ENCODE measurements around the gene EIF4EBP2. TPM values are rescaled to one million over a fixed set of nuclear protein-coding genes. Genes with fewer than 3 reads are reported as not detected.

EIF4EBP2 gene
- total and polyA plus RNA-seq, 2 experiments from 2014 or later, result 43.1 to 77.1 TPM

- Histone ChIP-seq H3K27ac (no peak overlapping the region), H3K4me2 (no peak overlapping the region), H4K20me1 (ENCODE audit: insufficient read depth, poor library complexity, severe bottlenecking) (no peaks in the 10 kb centered on the region), H3K4me3 (no peak overlapping the region), H3K36me3 (replicated peaks; ENCODE audit: insufficient read depth, low read depth) (no peaks in the 10 kb centered on the region), H3K9me2 (replicated peaks; ENCODE audit: insufficient read depth) (no peaks in the 10 kb centered on the region), H3K4me1 (ENCODE audit: insufficient read depth) (peaks cover 5% of the 10 kb centered on the region), H2AFZ (no peak overlapping the region), H3K9me3 (ENCODE audit: low read depth) (no peaks in the 10 kb centered on the region), H3K79me2 (no peaks in the 10 kb centered on the region), H3K27me3 (peaks cover 1% of the 10 kb centered on the region)
- DNase-seq (ENCODE audit: low spot score), result no peak
- no peak for TF ChIP-seq EZH2phosphoT487 (IDR thresholded peaks at IDR 0.05; ENCODE audit: low read depth, severe bottlenecking, unreplicated experiment)
- no peak for TF ChIP-seq EZH2 (IDR thresholded peaks at IDR 0.05; ENCODE audit: borderline replicate concordance)
- TF ChIP-seq, protein P1, sequence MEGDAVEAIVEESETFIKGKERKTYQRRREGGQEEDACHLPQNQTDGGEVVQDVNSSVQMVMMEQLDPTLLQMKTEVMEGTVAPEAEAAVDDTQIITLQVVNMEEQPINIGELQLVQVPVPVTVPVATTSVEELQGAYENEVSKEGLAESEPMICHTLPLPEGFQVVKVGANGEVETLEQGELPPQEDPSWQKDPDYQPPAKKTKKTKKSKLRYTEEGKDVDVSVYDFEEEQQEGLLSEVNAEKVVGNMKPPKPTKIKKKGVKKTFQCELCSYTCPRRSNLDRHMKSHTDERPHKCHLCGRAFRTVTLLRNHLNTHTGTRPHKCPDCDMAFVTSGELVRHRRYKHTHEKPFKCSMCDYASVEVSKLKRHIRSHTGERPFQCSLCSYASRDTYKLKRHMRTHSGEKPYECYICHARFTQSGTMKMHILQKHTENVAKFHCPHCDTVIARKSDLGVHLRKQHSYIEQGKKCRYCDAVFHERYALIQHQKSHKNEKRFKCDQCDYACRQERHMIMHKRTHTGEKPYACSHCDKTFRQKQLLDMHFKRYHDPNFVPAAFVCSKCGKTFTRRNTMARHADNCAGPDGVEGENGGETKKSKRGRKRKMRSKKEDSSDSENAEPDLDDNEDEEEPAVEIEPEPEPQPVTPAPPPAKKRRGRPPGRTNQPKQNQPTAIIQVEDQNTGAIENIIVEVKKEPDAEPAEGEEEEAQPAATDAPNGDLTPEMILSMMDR (IDR thresholded peaks at IDR 0.05; ENCODE audit: poor library complexity), result no peak
- WGBS (ENCODE audit: low lambda C conversion rate, missing lambda C conversion rate), result 86% methylated on average over 6 of the region's 6 CpGs
Observed at GRCh38 chr10:70432561-70433263, 28.8 kb downstream of the EIF4EBP2 start.

DNA sequence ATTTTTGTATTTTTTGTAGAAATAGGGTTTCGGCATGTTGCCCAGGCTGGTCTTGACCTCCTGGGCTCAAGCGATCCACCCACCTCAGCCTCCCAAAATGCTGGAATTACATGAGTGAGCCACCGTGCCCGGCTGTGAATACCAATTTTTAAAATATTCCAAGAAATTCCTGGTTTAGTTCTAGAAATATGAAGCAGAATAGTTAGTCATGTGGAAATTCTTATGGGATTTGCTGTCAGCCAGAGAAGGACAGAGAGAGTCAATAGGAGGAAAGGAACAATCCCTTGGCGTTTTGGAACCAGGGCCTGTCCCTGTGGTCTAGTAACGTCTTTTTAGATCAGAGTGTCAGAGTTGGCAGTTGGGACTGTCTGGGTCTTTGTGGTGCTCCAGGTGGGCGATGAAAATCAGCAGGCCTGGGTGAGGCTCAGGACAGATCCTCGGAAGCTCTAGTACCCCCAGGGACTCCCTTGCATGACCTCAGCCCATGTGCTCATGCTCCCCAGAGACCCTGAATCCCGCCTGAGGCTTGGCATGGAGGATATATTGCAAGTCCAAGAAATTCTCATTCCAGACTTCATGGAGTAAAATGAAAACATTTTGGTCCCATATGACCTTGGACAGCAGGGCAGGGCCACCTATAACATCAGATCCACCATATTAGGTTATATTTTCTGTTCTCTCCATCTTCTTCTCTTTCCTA is 29.8 kb downstream of the EIF4EBP2 start:
- H3K4me2 ChIP-seq, result no peak overlapping the region
- H2AFZ ChIP-seq, result no peak overlapping the region
- no peaks in the 10 kb centered on the region for H3K9me2 ChIP-seq (replicated peaks; ENCODE audit: insufficient read depth)
- no peaks in the 10 kb centered on the region for H3K36me3 ChIP-seq (replicated peaks; ENCODE audit: insufficient read depth, low read depth)
- no peaks in the 10 kb centered on the region for H3K9me3 ChIP-seq (ENCODE audit: low read depth)
- no peak overlapping the region for H3K4me3 ChIP-seq
- H3K27ac ChIP-seq, result no peak overlapping the region
- TF ChIP-seq EZH2 (IDR thresholded peaks at IDR 0.05; ENCODE audit: borderline replicate concordance) (no peak), EZH2phosphoT487 (IDR thresholded peaks at IDR 0.05; ENCODE audit: low read depth, severe bottlenecking, unreplicated experiment) (no peak)
- TF ChIP-seq, protein P1 (IDR thresholded peaks at IDR 0.05; ENCODE audit: poor library complexity), result no peak
- peaks cover 5% of the 10 kb centered on the region for H3K4me1 ChIP-seq (ENCODE audit: insufficient read depth)
- no peaks in the 10 kb centered on the region for H3K79me2 ChIP-seq
- WGBS (ENCODE audit: low lambda C conversion rate, missing lambda C conversion rate), result 84% methylated on average over 9 of the region's 9 CpGs
- H4K20me1 ChIP-seq (ENCODE audit: insufficient read depth, poor library complexity, severe bottlenecking), result no peaks in the 10 kb centered on the region
- DNase-seq (ENCODE audit: low spot score), result no peak
- peaks cover 11% of the 10 kb centered on the region for H3K27me3 ChIP-seq

DNA sequence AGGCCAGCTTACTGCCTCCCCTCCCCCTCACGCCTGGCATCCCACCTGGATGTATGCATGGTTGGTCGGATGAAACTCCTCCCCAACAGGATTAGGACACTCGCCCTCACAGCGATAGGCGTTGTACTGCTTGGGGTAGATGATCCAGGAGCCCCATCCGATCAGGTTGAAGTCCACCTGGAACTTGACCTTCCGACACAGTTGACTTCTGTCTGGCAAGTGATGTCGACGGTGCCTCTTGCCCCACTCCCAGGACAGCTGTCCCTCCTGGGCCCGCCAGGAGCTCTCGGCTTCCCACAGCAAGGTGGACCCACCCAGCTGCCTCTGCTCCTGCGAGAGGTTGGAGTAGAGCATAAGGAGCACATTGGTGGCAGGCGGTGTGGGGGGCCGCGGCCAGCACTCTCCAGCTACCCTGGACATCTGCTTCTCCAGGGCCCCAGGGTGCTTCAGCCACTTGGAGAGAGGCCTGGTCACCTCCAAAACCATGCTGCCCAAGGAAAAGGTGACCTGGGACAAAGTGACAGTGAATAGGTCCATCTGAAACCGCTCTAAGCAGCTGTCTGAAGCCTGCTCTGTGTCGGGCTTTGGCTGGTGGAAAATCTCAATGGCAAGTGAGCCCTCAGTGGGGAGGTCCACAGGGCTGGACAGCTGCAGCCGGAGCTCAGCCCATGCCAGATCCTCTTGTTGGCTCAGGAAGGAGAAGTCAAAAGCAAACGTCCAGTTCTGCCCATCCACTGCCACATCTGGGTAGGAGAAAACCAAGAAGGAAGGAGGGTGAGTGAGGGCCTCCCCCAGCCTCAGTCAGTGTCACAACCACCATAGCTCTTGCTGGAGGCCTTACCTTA is 31.5 kb downstream of the EIF4EBP2 start:
- no peak for DNase-seq (ENCODE audit: low spot score)
- Histone ChIP-seq H3K27me3 (peaks cover 29% of the 10 kb centered on the region), H4K20me1 (ENCODE audit: insufficient read depth, poor library complexity, severe bottlenecking) (no peaks in the 10 kb centered on the region), H3K27ac (no peak overlapping the region), H3K4me3 (no peak overlapping the region), H3K79me2 (no peaks in the 10 kb centered on the region), H3K36me3 (replicated peaks; ENCODE audit: insufficient read depth, low read depth) (no peaks in the 10 kb centered on the region), H3K4me2 (no peak overlapping the region), H2AFZ (no peak overlapping the region), H3K9me3 (ENCODE audit: low read depth) (no peaks in the 10 kb centered on the region), H3K4me1 (ENCODE audit: insufficient read depth) (peaks cover under 1% of the 10 kb centered on the region), H3K9me2 (replicated peaks; ENCODE audit: insufficient read depth) (no peaks in the 10 kb centered on the region)
- no peak for TF ChIP-seq EZH2phosphoT487 (IDR thresholded peaks at IDR 0.05; ENCODE audit: low read depth, severe bottlenecking, unreplicated experiment)
- no peak for TF ChIP-seq EZH2 (IDR thresholded peaks at IDR 0.05; ENCODE audit: borderline replicate concordance)
- TF ChIP-seq, protein P1 (IDR thresholded peaks at IDR 0.05; ENCODE audit: poor library complexity), result no peak
- WGBS (ENCODE audit: low lambda C conversion rate, missing lambda C conversion rate), result 96% methylated on average over 19 of the region's 19 CpGs
